SK-N-SH (cell line): Measurements from ENCODE around the gene FAM9C. TPM values are rescaled to one million over a fixed set of nuclear protein-coding genes. Genes with fewer than 3 reads are reported as not detected.
A peak's percentile ranks its signal among the peaks of the same experiment; 100 is the strongest.

Experiments used
- CTCF ChIA-PET: fragments of 300-600, 350-600 bp; formaldehyde crosslinking; extraction: SDS; loops from one replicate; lab custom pipeline; 2021; lab: Yijun Ruan, JAX
- POLR2A ChIA-PET: fragments of 350-600 bp; sonication (Branson Sonifier 250); formaldehyde crosslinking; extraction: SDS; loops from one replicate; lab custom pipeline; 2020; ENCODE audit warnings: antibody characterized with exemption, inconsistent platforms; lab: Yijun Ruan, JAX
- DNase-seq: peaks from one replicate; pipeline ENCODE4 v3.0.0; 2012
- H2AFZ ChIP-seq: fragments of 200-600 bp; sonication (generic); 2 replicates; pipeline ENCODE4 v1.8.1; 2016; ENCODE audit warnings: antibody characterized with exemption, mild to moderate bottlenecking, low read depth
- H3F3A ChIP-seq: fragments of 200-600 bp; sonication (generic); replicated peaks from 2 replicates; pipeline ENCODE3; 2016; ENCODE audit warnings: antibody characterized with exemption, mild to moderate bottlenecking; ENCODE audit not compliant: insufficient read depth
- H3K27ac ChIP-seq, 2 experiments: fragments of 200-500 bp in 1 of 2; fragments of 200-600 bp in 1 of 2; sonication (Bioruptor generic) in 1 of 2; sonication (generic), shearing (Covaris generic) in 1 of 2; 2 replicates each; pipeline versions ENCODE4 v1.5.1 to v1.6.1; 2014 to 2016; ENCODE audit warnings: low read depth in 2 of 2, inconsistent platforms in 1 of 2, low read length in 1 of 2, mild to moderate bottlenecking in 1 of 2, mixed read lengths in 1 of 2
- H3K27me3 ChIP-seq: fragments of 200-600 bp; sonication (generic), shearing (Covaris generic); 2 replicates; pipeline ENCODE4 v1.6.1; 2016; ENCODE audit warnings: mixed run types; ENCODE audit not compliant: insufficient read depth
- H3K36me3 ChIP-seq, 2 experiments: fragments of 200-500 bp in 1 of 2; fragments of 200-600 bp in 1 of 2; sonication (Bioruptor generic) in 1 of 2; sonication (generic) in 1 of 2; replicated peaks in 1 of 2; 2 replicates each; pipeline versions ENCODE3 to v1.5.1; 2014 to 2016; ENCODE audit warnings: low read length in 1 of 2, mild to moderate bottlenecking in 1 of 2; ENCODE audit not compliant: insufficient read depth in 2 of 2, control insufficient read depth in 1 of 2
- H3K4me1 ChIP-seq, 2 experiments: fragments of 200-500 bp in 1 of 2; fragments of 200-600 bp in 1 of 2; sonication (Bioruptor generic) in 1 of 2; sonication (generic), shearing (Covaris generic) in 1 of 2; 2 replicates each; pipeline versions ENCODE4 v1.5.1 to v1.6.1; 2014 to 2016; ENCODE audit warnings: low read depth in 1 of 2, low read length in 1 of 2, mixed run types in 1 of 2; ENCODE audit not compliant: insufficient read depth in 2 of 2, control insufficient read depth in 1 of 2
- H3K4me2 ChIP-seq: fragments of 200-600 bp; sonication (generic), shearing (Covaris generic); 2 replicates; pipeline ENCODE4 v1.6.1; 2017; ENCODE audit warnings: mixed run types
- H3K4me3 ChIP-seq, 2 experiments: fragments of 200-500 bp in 1 of 2; fragments of 200-600 bp in 1 of 2; sonication (Bioruptor generic) in 1 of 2; sonication (generic), shearing (Covaris generic) in 1 of 2; 2 replicates each; pipeline versions ENCODE4 v1.5.1 to v1.8.1; 2014 to 2016; ENCODE audit warnings: low read depth in 2 of 2, inconsistent platforms in 1 of 2, low read length in 1 of 2, mild to moderate bottlenecking in 1 of 2, mixed read lengths in 1 of 2, moderate library complexity in 1 of 2
- H3K79me2 ChIP-seq: fragments of 200-600 bp; sonication (generic); 2 replicates; pipeline ENCODE4 v1.8.1; 2017; ENCODE audit warnings: mild to moderate bottlenecking; ENCODE audit not compliant: insufficient read depth
- H3K9ac ChIP-seq: fragments of 200-600 bp; sonication (generic); 2 replicates; pipeline ENCODE4 v1.6.1; 2017; ENCODE audit warnings: mixed run types
- H3K9me2 ChIP-seq: fragments of 200-600 bp; sonication (generic); 2 replicates; pipeline ENCODE4 v1.6.1; 2017; ENCODE audit warnings: mixed run types
- H3K9me3 ChIP-seq: fragments of 200-600 bp; sonication (generic); 2 replicates; pipeline ENCODE4 v1.6.1; 2017; ENCODE audit warnings: mixed run types, mild to moderate bottlenecking, moderate library complexity
- H4K20me1 ChIP-seq: fragments of 200-600 bp; sonication (generic); 2 replicates; pipeline ENCODE4 v1.6.1; 2017; ENCODE audit warnings: mild to moderate bottlenecking, mixed run types; ENCODE audit not compliant: insufficient read depth
- CHD2 ChIP-seq: fragments of 150-350 bp; IDR thresholded peaks from 2 replicates; pipeline ENCODE4 v1.6.1; 2018; ENCODE audit warnings: low read length; ENCODE audit not compliant: partially characterized antibody
- ELF1 ChIP-seq: IDR thresholded peaks from 2 replicates; pipeline ENCODE4 v1.4.0; 2012
- EP300 ChIP-seq, 2 experiments: IDR thresholded peaks; 2 replicates each; pipeline versions ENCODE4 v1.4.0 to v1.6.1; 2012; ENCODE audit warnings: borderline replicate concordance in 1 of 2, low read depth in 1 of 2, low read length in 1 of 2
- FOSL2 ChIP-seq: IDR thresholded peaks from 2 replicates; pipeline ENCODE4 v1.4.0; 2012; ENCODE audit warnings: low read depth, mild to moderate bottlenecking, moderate library complexity, borderline replicate concordance
- FOXJ3 ChIP-seq: sonication (generic); formaldehyde crosslinking; IDR thresholded peaks from 2 replicates; pipeline ENCODE4 v1.5.1; 2020; ENCODE audit warnings: mild to moderate bottlenecking, missing genetic modification reagents
- GABPA ChIP-seq: IDR thresholded peaks from 2 replicates; pipeline ENCODE4 v1.4.0; 2012; ENCODE audit warnings: low read depth, mild to moderate bottlenecking
- MEF2A ChIP-seq: IDR thresholded peaks from 2 replicates; pipeline ENCODE4 v1.4.0; 2012; ENCODE audit warnings: low read depth, borderline replicate concordance
- NFIC ChIP-seq: IDR thresholded peaks from 2 replicates; pipeline ENCODE4 v1.4.0; 2012; ENCODE audit warnings: borderline replicate concordance
- RAD21 ChIP-seq: IDR thresholded peaks from 2 replicates; pipeline ENCODE4 v1.6.1; 2012; ENCODE audit warnings: mild to moderate bottlenecking, low read length
- RCOR1 ChIP-seq: fragments of 150-350 bp; IDR thresholded peaks from 2 replicates; pipeline ENCODE4 v1.6.1; 2017; ENCODE audit warnings: antibody characterized with exemption, low read length
- RFX5 ChIP-seq: IDR thresholded peaks from 2 replicates; pipeline ENCODE4 v1.6.1; 2012; ENCODE audit warnings: mild to moderate bottlenecking, improper control_type of control experiment, low read length
- RXRA ChIP-seq: IDR thresholded peaks from 2 replicates; pipeline ENCODE4 v1.4.0; 2012; ENCODE audit warnings: low read depth, mild to moderate bottlenecking, borderline replicate concordance
- SIN3A ChIP-seq: IDR thresholded peaks from 2 replicates; pipeline ENCODE4 v1.6.1; 2012; ENCODE audit warnings: low read depth, mild to moderate bottlenecking, low read length, moderate library complexity, borderline replicate concordance
- SMC3 ChIP-seq: IDR thresholded peaks from 2 replicates; pipeline ENCODE4 v1.6.1; 2012; ENCODE audit warnings: low read depth, low read length, improper control_type of control experiment
- TCF12 ChIP-seq: IDR thresholded peaks from 2 replicates; pipeline ENCODE4 v1.4.0; 2012
- YY1 ChIP-seq: IDR thresholded peaks from 2 replicates; pipeline ENCODE4 v1.4.0; 2012; ENCODE audit warnings: low read depth, mild to moderate bottlenecking
- WGBS: methylation state at CpG from one replicate; pipeline ENCODE4 v1.1.6; 2017; ENCODE audit warnings: low lambda C conversion rate; 5-methylcytosine and 5-hydroxymethylcytosine counted together
- polyA plus RNA-seq, 3 experiments: library from polyadenylated mRNA; depleted of rRNA; stranded (reverse); fragments of >200 nt; gene quantifications; 2 replicates each; pipeline ENCODE4 v1.2.3, GENCODE V29; 2012
- TF ChIP-seq, protein P1 (sequence below): IDR thresholded peaks from 2 replicates; pipeline ENCODE4 v1.4.0; 2012; ENCODE audit warnings: low read depth, borderline replicate concordance
- TF ChIP-seq, protein P2 (sequence below): IDR thresholded peaks from 2 replicates; pipeline ENCODE4; 2012
- TF ChIP-seq, protein P3 (sequence below): fragments of 150-350 bp; IDR thresholded peaks from 2 replicates; pipeline ENCODE4 v1.6.1; 2016; ENCODE audit warnings: mild to moderate bottlenecking, low read depth, low read length

The FAM9C gene
- polyA plus RNA-seq, 1 of the 3 experiments (the other 2 are of a cell fraction): 2.6 TPM

DNA sequence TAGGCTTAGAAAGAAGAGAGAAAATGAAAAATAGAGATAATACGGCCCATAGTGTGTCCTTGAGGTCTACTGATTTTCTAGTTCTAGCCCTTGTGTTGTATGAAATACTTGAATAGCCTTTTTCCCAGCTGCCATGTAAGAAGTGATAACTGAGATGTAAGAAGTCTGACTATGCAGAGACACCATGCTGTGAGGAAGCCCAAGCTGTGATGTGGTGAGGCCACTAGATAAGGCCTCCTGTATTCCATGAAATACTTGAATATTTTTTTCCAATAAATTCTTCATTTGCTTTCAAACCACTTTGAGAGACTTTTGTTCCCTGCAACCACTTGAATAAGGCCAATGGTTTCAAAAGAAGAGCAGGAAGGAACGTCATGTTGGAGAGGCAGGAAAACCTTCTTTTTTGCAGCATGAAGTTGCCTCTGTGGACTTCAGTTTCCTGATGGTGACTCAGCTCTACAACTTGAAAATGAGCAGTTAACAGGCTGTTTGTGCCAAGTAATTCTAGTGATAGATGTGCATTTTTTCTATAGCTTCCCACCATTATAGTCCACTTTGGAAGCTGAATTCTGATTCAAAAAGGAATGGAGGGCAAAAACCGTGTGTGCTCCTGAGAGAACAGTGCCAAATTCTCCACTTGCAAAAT, 25.5 kb upstream of the FAM9C start:
- Histone ChIP-seq H4K20me1 (no peaks in the 10 kb centered on the region), H2AFZ (no peak overlapping the region), H3K9me3 (no peaks in the 10 kb centered on the region), H3K9ac (no peak overlapping the region), H3K27me3 (no peaks in the 10 kb centered on the region), H3K4me2 (no peak overlapping the region), H3K4me3 (no peak overlapping the region), H3K9me2 (no peaks in the 10 kb centered on the region), H3K36me3 (no peaks in the 10 kb centered on the region), H3F3A (no peaks in the 10 kb centered on the region), H3K27ac (no peak overlapping the region), H3K79me2 (no peaks in the 10 kb centered on the region), H3K4me1 (no peaks in the 10 kb centered on the region; a peak in 1 of 4 replicates)
- 34% methylated on average over 3 of the region's 3 CpGs for WGBS
- POLR2A ChIA-PET: no interaction called here
- CTCF ChIA-PET: interaction anchor here (1.2 kb wide), 1 partner anchor 18 kb away, joined by 3 read pairs; no protein-coding TSS in a partner anchor
- peak; percentile 16; the same call in 1 of the 2 replicates for TF ChIP-seq NFIC
- TF ChIP-seq GABPA: no peak
- TF ChIP-seq FOXJ3 (CRISPR knock-in tag): no peak
- TF ChIP-seq RXRA: no peak
- TF ChIP-seq TCF12: no peak
- no peak for DNase-seq

DNA sequence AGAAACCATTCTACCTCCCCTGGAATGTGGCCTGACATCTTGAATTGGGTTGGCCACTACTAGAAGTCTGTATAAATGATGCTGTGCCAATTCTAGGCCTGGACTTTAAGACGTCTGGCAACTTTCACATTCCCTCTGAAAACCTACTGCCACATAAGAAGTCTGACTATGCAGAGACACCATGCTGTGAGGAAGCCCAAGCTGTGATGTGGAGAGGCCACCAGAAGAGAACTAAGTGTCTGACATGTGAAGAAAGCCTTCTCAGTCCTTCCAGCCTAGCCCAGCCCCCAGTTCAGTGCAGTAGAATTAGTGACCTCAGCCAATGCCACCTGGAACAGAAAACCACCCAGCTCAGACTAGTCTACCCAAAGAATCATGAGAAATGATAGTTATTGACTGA, 24.2 kb upstream of the FAM9C start:
- TF ChIP-seq, protein P1, sequence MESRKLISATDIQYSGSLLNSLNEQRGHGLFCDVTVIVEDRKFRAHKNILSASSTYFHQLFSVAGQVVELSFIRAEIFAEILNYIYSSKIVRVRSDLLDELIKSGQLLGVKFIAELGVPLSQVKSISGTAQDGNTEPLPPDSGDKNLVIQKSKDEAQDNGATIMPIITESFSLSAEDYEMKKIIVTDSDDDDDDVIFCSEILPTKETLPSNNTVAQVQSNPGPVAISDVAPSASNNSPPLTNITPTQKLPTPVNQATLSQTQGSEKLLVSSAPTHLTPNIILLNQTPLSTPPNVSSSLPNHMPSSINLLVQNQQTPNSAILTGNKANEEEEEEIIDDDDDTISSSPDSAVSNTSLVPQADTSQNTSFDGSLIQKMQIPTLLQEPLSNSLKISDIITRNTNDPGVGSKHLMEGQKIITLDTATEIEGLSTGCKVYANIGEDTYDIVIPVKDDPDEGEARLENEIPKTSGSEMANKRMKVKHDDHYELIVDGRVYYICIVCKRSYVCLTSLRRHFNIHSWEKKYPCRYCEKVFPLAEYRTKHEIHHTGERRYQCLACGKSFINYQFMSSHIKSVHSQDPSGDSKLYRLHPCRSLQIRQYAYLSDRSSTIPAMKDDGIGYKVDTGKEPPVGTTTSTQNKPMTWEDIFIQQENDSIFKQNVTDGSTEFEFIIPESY: no peak
- no peak for TF ChIP-seq RCOR1
- no peak for TF ChIP-seq SIN3A
- no peak for TF ChIP-seq SMC3
- no peak for TF ChIP-seq ELF1
- TF ChIP-seq RAD21: no peak
- no peak for TF ChIP-seq TCF12
- TF ChIP-seq, protein P2, sequence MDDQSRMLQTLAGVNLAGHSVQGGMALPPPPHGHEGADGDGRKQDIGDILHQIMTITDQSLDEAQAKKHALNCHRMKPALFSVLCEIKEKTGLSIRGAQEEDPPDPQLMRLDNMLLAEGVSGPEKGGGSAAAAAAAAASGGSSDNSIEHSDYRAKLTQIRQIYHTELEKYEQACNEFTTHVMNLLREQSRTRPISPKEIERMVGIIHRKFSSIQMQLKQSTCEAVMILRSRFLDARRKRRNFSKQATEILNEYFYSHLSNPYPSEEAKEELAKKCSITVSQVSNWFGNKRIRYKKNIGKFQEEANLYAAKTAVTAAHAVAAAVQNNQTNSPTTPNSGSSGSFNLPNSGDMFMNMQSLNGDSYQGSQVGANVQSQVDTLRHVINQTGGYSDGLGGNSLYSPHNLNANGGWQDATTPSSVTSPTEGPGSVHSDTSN: no peak
- TF ChIP-seq RFX5: no peak
- TF ChIP-seq MEF2A: no peak
- TF ChIP-seq YY1: no peak
- no peak for TF ChIP-seq EP300 (IDR thresholded peaks at IDR 0.05; ENCODE audit: borderline replicate concordance in 1 of 2, low read depth in 1 of 2, low read length in 1 of 2)
- no peak for TF ChIP-seq CHD2
- TF ChIP-seq, protein P3, sequence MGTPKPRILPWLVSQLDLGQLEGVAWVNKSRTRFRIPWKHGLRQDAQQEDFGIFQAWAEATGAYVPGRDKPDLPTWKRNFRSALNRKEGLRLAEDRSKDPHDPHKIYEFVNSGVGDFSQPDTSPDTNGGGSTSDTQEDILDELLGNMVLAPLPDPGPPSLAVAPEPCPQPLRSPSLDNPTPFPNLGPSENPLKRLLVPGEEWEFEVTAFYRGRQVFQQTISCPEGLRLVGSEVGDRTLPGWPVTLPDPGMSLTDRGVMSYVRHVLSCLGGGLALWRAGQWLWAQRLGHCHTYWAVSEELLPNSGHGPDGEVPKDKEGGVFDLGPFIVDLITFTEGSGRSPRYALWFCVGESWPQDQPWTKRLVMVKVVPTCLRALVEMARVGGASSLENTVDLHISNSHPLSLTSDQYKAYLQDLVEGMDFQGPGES: no peak
- no peak for TF ChIP-seq NFIC
- TF ChIP-seq GABPA: no peak
- no peak for TF ChIP-seq FOSL2
- H3K27me3 ChIP-seq: no peaks in the 10 kb centered on the region
- 40% methylated on average over 1 of the region's 1 CpG for WGBS
- no peak overlapping the region for H3K4me2 ChIP-seq
- no peak for DNase-seq
- H2AFZ ChIP-seq: no peak overlapping the region
- no peak overlapping the region for H3K4me3 ChIP-seq
- H3K36me3 ChIP-seq: no peaks in the 10 kb centered on the region
- no peaks in the 10 kb centered on the region for H4K20me1 ChIP-seq
- CTCF ChIA-PET: no interaction called here
- no peaks in the 10 kb centered on the region for H3K79me2 ChIP-seq
- no peak overlapping the region for H3K9ac ChIP-seq
- H3F3A ChIP-seq: no peaks in the 10 kb centered on the region
- no peaks in the 10 kb centered on the region; a peak in 1 of 4 replicates for H3K4me1 ChIP-seq
- H3K9me2 ChIP-seq: no peaks in the 10 kb centered on the region
- POLR2A ChIA-PET: no interaction called here
- H3K9me3 ChIP-seq: no peaks in the 10 kb centered on the region
- H3K27ac ChIP-seq: no peak overlapping the region
